Activated CD4-positive, alpha-beta T cell treated with anti-CD3 and anti-CD28 coated beads, Interleukin-2, Interleukin-6, amounts not matched to agents 100 ng/mL and 50 ng/mL, durations not matched to agents 16 hours and 8 hours (primary cell): ENCODE results near the gene TUB.

Experiments
- DNase-seq: peaks from one replicate; pipeline ENCODE4 v3.0.0-alpha.2; 2020

Gene TUB

GRCh38 chr11:8111636-8112035 is 30.6 kb downstream of the TUB start:
- DNase-seq: no peak

- no peak for DNase-seq
Measured at GRCh38 chr11:8122173-8122764, 41.3 kb downstream of the TUB start.

DNA sequence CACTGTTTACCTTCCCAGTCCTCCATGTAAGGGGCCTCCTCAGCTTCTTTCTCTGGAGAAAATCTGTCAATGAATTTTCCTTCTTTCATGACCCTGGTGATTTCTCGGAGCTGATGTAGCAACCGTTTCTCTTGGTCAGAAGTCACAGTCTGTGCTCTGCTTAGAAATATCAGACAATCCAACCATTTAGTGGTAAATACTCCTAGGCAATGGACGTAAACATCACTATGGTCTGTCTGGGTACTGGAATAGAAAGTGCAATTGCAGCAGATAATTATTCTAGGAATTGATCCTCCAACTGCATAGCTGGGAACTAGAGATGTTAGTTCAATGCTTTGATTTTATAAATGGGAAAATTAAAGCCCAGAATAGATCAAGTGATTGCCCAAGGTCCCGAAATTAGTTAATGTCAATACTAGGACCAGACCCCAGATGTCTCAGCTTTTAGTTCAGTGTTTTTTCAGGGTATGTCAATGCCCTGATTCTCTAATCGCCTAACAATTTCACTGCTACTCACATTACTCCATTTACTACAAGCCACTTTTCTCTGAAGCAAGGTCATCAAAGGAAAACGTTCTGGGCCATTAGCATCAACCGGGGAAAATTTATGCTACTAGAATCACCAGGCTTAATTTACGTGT is 45.8 kb downstream of the TUB start:
- no peak for DNase-seq

DNA sequence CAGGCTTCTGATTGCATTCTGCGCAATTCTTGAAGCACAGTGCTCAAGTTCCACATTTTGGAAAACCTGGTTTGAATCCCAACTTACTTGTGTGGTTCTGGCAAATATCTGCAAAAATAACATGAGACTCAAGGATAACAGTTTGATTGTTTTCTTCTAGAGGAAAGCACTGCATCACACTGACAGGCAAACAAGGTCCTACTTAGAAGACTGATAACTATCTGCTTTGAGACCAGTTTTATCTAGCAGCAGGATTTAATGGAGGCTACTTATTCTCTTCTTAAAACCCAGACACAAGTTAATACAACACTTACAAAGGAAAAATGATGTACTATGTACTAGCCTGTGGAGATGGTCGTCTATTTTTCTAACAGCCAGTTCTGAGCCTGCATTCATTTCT is 46.4 kb downstream of the TUB start:
- no peak for DNase-seq

- no peak for DNase-seq
Measured at GRCh38 chr11:8138526-8138925, 57.5 kb downstream of the TUB start.

DNA sequence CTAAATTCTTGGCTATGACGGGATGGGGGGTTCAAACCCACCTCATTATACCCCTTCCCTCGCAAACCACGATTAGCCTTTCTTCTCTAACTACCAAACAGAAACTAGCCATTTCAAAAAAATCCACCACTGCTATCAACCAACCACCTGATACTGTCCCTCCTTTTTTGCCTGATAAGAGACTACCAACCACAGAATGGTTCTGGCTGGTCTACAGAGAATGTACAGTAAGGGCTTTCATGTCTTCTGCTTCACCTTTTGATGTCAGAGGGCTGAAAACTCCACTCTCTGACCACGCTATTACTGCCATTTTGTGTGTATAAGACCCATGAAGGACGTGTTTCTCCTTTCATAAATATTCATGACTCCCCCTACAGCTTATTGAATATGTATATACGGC is 68.7 kb downstream of the TUB start:
- no peak for DNase-seq
